Midbrain (tissue), 1 donor: ENCODE results near the gene PLXDC1.
A peak's percentile ranks its signal among the peaks of the same experiment; 100 is the strongest.

Experiments
- DNase-seq: peaks from one replicate; lab custom pipeline; 2025; lab: John Stamatoyannopoulos, UW

PLXDC1 gene

DNA sequence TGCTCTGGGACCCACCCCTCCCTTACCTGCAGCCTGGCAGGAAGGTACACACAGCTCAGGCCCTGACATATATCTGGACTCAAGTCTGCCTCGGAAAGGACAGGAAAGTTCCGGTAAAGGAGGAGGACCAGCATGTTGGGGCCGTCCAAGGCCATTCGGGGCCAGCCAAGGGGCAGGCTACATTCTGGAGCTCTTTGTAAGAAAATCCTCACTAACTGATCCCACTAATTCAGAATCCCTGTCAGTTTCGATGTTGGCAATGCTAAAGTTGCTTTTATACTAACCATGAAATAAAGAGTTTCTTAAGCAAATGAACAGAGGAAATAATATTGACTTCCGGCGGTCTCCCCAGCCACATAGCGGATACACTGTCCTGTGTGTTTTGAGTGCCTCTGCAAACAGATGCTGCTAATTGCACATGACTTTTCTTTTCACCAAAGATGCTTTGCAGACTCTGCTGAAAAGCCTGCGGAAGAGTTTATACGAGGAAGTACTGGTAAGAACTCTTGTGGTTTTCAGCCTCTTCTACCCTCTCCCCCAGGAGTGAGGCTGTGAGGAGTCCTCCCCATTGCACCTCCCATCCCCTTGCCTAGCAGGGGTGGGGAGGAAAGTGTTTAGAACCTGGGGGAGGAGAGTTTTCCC, 54.8 kb downstream of the PLXDC1 start:
- DNase-seq, result peak; percentile 6

DNA sequence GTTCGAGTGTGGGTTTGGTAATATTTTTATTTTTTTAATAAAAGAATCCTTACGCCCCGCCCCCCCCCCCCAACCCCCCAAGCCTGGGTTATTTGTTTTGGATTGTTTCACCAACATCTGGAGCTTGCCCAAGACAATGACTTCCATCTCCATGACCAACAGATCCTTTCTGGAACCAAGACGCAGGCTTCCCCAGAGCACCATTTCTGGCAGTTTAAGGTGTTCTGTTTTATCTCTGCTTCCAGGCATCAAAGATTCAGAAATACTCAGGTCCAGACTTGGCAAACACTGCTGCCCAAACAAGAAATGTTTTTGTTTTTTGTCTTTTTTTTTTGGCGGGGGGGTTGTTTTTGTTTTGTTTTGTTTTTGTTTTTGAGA, 56.1 kb downstream of the PLXDC1 start:
- no peak for DNase-seq

DNA sequence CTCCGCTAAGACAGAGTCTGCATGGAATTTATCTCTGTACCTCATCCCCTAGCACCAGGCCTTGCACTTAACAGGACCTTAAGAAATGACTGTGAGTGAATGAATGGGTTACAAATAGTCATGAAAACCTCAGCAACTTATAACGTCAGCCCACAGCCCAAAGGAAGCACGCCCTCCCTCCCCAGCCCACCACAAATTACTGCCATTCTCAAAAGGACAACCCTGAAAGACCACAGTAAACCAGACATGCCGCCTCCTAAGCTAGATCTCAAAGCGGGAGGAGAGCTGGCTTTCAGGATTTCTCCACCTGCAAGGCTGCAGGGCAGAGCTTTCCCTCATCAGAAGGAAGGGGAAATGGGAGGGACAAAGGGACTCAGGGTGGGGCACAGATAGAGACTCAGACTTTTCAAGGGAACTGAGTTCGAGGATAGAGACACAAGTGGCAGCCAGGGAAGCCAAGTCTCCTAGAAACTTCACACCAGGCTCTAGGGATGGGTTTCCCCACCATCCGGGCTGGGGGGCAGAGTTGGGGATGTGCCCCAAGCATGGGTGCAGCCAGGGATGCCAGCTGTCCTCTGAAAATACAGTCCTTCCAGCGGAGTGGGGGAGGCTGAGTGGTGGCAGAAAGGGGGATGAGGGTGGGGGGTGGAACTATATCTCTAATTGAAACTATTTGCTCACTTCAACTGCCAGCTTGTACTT, 56.7 kb downstream of the PLXDC1 start:
- no peak for DNase-seq

DNA sequence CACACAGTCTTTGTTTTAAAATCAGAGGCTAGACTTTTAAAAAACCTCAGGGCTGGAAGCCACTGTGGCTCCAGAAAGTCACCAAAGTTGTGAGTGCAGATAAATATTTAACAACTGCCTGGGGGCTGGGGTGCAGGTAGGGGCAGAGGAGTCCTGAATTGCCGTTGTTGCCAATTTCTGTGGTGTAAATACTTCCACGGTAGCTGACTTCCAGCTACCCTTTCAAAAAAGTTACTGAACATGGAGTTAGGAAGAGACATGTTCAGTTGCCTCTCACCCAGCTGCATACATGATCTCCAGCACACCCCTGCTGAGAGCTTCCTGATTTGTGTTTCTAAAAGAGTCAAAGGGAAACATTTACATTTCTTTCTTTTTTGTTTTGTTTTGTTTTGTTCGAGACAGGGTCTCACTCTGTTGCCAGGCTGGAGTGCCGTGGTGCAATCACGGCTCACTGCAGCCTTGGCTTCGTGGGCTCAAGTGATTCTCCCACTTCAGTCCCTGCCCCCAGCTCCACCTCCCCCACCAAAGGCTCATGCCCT, 58.7 kb downstream of the PLXDC1 start:
- no peak for DNase-seq

DNA sequence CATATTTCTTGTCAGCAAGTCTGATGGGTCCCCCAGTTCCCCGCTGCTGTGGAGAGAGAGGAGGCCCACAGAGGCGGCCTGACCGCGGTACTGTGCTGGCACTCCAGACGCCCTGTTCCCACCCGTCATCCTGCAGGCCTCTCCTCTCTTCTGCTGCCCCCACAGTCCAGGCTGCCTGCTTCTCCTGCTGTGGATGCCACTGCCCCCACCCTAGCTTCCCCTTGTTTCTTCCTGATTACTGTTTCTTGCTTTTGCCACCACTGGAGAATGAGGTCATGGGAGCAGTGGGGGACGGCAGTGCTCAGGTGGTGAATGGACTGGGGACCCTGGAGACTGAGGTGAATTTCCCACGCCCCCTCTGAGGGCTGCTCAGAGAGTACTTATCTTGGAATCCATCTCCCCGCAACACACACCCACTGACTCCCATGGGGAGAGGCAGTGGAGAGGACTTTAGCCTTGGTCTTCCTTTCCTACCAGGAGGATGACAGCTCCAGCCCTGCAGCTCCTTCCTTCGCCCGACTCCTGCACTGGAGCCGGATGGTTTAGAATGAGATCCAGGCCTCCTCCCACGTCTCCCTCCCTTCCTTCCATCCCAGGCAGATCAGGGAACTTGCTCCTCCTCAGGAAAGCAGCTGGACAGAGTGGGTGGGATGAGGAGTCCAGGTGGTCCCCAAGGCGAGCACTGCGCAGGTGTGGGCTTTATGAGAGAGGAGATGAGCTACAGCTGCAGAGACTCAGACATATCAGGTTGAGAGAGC, 60.4 kb downstream of the PLXDC1 start:
- no peak for DNase-seq

DNA sequence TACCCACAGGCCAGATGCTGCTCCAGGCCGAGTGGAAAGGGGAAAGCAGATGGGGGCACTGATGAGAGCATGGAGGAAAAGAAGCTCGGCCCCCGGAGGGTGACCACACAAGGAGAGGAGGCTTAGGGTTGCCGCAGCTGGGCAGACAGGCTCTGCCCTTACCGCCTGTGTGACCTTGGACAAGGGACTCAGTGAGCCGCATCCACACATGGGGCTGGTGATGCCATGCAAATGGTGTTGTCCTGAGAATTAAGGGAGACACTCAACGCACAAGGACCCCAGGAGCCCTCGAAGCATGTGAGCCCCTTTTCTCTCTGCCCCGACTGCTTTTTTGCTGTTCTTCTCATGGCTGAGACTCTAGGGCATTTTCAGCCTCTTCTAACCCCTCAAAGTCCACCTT, 61.0 kb downstream of the PLXDC1 start:
- DNase-seq, result no peak

DNA sequence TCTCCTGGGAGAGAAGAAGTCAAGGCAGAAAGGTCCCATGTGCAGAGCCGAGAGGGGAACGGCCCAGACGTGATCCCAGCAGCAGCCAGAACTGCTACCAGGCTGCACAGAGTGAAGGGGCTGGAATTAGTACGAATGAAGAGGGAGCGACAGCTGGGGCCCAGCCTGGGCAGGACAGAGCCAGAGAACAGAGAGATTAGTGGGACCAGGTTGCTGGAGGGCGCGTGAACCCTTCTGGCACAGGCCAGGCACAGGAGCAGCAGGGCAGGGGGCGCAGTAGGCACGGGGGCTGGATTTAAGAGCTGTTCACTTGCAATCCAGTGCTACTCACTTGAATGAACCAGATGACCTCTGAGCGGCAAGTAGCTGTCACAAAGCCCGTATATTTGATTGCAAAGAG, 66.9 kb downstream of the PLXDC1 start:
- no peak for DNase-seq

DNA sequence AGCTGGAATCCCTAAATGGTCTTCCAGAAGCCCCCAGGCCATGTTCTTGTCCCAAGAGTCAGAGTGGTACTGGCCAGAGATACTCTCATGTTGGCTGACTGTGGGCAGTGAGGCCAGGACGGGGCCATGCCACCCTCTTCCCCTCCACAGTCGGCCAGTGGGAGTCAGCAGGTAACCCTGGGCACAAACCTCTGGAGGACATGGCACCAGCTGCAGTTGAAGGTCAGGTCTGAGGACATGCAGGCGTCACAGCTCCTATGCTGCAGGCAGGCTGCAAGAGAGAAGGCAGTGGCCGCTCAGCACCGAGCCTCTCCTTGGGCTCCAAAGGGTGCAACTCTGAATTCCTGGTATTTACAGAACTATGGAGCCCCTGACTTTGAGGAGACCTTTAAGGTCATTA, 68.2 kb downstream of the PLXDC1 start:
- DNase-seq, result no peak

DNA sequence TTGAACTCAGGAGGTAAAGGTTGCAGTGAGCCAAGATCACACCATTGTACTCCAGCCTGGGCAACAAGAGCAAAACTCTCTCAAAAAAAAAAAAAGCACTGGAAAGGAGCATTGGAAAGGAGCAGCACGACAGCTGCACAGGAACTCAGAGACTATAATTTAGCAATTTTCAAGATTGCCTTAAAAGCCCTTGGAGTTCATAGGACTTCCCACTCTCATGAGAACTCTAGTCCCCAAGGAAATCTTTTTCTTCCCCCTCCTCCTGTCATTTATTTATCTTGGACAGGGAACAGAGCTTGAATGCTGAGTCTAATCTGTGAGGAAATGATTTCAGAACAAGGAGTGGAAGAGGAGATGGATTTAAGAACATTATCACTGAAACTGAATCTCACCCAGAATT, 69.0 kb downstream of the PLXDC1 start:
- no peak for DNase-seq

DNA sequence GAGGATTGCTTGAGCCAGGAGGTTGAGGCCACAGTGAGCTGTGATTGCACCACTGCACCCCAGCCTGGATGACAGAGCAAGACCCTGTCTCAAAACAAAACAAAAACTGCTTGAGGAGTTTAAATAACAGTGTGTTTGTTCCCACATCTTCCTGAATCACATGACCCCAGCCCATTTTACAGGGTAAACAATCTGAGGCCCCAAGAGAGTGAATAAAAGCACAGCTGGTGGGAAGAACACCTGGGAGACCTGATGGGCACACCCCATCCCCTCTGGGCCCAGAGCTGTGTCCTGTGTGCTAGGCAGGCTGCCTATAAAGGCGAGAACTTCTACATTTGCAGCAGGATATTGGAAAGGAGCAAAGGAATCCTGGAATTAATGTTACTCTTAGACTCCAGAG, 69.6 kb downstream of the PLXDC1 start:
- DNase-seq, result no peak

DNA sequence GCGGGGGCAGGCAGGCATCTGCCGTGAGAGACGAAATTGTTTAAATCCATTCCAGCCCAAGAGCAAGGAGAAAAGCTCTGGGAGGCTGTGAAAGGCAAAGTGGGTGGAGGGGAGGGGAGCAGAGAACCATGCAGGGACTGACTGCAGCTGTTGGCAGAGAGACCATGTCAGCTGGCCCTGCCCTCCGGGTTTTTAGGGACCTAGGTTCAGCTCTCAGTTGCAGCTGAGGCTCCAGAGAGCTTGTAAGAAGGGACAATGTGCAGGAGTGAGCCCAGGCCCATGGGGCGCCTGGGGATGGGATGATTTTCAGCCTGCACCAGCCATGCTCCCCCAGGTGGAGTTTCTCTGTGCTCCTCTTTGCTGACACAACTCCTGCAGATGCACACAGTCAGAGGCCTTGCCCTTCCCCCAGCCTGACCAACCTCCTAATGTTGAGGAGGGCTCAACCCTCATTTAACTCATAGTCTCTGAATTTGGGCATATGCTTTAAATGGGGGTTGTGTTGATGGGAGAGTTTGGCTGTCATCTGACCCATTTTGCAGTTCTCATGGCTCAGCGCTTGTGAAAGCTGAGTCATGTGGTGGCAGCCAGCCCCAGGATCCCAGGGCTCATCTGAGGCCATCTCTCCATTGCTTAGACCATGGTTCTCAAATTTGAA, 70.9 kb downstream of the PLXDC1 start:
- DNase-seq, result no peak

DNA sequence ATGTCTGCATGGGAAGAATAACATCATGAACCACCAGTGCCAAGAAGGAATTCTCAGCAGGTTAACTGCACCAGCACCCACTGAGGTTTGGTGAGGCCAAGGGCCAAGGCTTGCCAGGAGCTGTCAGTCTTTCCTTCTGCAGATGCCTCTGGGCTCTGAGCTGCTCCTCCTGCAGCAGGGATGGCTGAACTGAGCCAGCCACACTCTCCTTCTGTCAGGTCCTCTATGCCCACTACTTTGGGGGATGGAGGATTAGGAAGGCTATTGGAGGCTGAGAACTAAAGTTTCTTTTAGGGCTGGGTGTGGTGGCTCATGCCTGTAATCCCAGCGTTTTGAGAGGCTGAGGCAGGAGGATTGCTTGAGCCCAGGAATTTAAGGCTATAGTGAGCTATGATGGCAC, 71.6 kb downstream of the PLXDC1 start:
- DNase-seq, result no peak

DNA sequence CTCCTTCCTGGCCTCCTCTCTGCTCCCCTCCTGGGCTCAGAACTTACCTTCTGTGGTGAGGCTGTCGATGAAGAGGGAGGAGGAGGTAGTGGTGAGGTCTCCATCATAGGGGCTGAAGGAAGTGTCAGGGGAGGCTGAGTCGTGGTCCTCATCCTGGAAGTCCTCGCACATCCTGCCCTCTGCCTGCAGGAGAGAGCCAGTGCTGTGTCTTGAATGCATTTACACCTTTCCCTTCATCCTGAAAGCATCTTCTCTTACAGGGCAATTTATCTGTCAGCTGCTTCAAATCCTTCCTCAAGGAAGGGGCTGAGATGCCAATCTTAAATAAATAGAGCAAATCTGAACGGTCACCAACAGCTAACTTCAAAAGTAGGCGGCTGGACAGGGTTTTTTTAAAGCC, 73.6 kb downstream of the PLXDC1 start:
- DNase-seq, result no peak

DNA sequence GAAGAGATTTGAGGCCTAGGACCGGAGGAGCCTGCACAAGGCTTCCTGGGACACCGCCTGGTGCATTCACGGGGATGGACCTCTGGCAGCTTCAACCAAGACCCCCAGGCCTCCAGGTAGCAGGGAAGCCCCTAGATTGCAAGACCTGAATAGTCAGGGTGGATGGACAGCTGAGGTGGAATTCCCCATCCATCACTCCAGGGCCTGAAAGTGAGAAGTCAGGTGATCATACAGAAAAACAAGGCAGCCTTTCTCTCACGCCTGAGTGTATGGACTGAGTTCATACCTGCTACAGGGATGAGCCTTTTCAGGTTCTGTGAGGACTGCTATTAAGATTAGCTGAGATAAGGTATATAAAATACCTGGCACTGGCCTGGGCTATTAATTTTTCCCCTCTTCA, 74.2 kb downstream of the PLXDC1 start:
- no peak for DNase-seq

DNA sequence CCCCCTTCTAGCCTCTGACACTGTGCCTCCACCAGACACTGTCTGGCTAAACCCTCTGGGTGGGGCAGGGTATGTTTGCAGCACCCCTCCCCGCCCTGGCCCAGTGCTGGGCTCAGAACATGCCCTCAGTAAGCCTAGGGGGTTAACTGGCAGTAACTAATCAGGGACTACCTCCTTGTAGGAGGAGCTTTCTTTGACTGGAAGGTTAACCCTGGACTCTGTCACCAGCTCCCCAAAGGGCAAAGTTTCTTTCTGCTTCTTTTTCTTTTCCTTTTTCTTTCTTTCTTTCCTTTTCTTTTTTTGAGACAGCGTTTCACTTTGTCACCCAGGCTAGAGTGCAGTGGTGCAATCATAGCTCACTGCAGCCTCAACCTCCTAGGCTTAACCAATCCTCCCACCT, 76.8 kb downstream of the PLXDC1 start:
- no peak for DNase-seq

DNA sequence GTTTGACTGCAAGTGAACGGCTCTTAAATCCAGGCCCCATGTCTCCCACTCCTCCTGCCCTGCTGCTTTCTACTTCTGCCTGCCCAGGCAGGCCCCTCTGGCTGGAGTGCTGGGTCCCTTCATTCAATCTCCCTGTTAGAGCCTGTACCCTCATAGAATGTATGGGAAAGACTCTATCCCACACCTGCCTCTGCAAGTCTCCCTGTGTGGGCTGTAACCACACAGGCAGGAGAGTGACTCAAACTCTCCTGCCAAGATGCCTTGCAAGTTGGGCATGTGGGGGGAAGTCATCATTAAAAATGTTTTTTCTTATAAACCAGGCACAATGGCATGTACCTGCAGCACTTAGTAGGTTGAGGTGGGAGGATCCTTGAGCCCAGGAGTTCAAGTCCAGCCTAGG, 77.5 kb downstream of the PLXDC1 start:
- DNase-seq, result no peak

DNA sequence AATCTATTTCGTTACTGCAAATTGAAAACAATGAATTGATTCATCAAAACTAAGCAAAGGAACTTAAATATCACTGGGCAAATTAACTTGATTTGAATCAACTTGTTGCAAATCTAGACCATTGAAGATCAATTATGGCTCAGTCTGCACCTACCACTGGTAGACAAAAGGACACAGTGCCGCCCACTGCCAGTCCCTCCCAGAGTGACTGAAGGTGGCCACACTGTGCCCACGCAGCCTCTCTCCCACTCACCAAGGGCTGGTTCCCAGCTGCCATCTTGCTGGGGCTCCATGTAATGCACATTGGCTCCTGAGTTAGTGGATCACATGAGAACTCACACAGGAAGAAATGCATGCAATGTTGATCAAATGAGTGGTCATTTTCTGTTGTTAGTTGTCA, 78.1 kb downstream of the PLXDC1 start:
- no peak for DNase-seq

DNA sequence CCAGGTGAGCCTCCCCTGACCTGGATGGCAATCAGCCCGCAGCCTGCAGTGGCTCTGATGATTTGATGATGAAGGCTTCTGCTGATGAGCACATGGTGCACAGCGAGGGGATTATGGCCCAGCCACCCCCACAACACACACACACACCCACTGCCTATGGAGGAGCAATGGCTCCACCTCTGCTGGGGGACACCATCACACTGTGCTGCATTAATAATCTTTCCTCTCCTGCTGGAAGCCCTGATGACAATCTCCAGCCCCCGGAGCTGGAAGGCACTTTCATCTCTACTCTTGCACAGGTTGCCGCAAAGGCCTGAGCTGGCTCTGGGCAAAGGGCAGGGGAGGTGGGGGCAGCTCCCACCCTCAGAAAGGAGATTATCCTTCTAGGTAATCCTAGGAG, 79.9 kb downstream of the PLXDC1 start:
- DNase-seq, result no peak

DNA sequence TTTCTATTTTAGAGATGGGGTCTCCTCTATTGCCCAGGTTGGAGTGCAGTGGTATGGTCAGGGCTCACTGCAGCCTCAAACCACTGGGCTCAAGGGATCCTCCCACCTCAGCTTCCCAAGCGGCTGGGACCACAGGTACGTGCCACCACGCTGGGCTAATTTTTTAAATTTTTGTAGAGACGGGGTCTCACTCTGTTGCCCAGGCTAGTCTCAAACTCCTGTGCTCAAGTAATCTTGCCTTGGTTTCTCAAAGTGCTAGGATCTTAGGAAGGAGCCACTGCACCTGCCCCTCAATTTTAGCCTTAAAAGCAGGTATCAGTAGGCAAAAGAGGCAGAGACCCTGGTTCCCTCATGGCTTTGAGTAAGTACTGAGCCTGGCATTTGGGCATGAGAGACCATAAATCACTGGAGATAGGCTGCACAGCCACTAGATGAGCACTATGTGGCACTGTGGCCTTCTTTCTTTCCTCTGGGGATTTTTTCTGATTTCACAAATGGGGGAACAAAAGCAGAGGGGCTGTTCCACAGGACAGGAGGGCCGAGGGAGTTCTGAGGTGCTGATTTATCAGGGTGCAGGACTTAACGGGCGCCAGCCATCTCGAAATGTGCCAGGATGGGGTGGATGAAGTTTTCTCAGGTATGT, 82.2 kb downstream of the PLXDC1 start:
- DNase-seq, result peak; percentile 12

DNA sequence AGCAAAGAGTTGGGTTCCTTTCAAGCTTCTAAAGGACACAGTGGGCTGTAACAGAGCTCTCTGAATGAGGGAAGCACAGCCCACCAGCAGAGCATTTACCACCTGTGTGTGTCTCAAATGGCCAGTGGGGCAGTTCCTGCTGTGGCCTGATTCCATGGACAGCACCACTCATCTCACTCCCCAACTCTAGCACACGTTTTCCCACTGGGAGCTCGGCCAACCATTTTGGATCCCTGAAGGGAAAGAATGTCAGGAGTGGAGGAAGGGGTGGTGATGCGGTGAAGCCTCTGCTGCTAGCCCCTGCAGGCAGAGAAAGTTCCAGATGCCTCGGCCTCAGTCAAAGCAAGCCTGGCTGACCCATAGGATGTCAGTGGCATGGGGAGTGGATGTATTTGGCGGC, 86.6 kb downstream of the PLXDC1 start:
- DNase-seq, result no peak

DNA sequence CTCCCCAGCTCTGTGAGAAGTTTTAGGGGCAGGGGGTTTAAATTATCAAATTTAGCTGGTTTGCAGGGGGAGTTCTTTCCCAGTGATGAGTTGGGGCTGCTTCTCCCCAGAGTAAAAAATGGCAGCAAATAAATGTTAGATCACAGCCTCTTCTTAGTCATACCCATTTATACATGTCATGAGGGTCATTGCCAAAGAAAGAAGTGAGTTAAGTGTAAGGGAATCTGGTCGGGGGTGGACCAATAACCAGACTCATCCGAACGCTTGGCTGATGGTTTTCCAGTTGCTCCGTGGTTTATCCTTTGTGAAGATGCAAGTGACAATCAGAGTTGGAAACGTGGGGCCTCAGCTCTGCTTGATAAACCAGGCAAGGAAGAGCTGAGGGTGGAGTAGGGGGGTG, 87.1 kb downstream of the PLXDC1 start:
- DNase-seq, result no peak

DNA sequence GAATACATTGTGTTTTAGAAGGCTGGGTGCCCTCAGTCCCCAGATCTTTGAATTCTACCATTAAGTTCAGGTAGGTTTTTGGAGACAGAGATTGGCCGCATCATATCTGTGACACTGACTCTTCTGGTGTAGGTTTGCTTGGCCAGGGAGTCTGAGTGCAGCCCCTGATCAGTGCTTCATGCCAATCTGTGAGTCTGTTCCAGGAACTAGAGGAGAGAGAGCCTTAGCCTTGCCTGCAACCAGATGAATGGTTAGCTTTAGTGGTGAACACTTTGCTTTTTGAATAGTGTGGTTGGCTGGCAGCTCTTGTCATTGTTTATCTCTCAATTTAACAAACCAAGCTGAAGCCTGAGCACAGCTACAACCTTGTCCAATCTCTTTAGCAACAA, 87.8 kb downstream of the PLXDC1 start:
- DNase-seq, result no peak
